Subcutaneous adipose tissue (tissue), 4 donors: ENCODE measurements around the gene RBM7. TPM values are rescaled to one million over a fixed set of nuclear protein-coding genes. Genes with fewer than 3 reads are reported as not detected.

Source experiments
- total RNA-seq, 4 donors: library from RNA; depleted of rRNA; stranded (reverse); fragments of >200 nt; gene quantifications; one replicate each; pipeline ENCODE4 v1.1.0, GENCODE V29; 2016
- TF ChIP-seq, protein P1 (sequence below): fragments of 450-650 bp; IDR thresholded peaks from one replicate; pipeline ENCODE4 v1.5.1; 2016; ENCODE audit warnings: low read depth, mild to moderate bottlenecking, control low read depth, antibody characterized with exemption, moderate library complexity

Gene RBM7
- total RNA-seq, 4 donors from 2014 or later, result 22.8 to 49.6 (median 26.1) TPM

DNA sequence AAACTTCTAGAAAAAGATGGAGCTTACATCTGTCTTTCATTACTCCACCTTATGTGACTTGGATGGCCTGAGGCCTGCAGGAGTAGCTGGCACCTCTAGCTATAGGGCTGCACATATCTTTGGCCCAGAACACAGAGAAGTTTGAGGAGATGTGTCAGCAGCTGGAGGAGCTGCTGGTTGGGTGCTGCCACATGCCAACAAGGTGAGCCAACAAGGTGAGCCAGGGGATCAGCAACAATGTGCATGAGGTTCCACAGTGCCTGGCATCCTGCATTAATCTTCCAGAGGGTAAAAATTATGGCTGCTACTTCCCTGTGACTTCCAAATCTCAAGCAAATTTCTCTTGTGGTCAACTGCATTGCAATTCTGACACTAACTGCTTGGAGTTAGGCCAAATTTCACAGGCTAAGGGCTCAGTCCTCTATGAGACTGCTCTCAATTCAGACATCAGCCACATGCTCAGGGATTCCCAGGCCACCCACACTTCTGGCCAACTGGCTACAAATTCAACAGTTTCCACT is 16.0 kb downstream of the RBM7 start:
- TF ChIP-seq, protein P1, sequence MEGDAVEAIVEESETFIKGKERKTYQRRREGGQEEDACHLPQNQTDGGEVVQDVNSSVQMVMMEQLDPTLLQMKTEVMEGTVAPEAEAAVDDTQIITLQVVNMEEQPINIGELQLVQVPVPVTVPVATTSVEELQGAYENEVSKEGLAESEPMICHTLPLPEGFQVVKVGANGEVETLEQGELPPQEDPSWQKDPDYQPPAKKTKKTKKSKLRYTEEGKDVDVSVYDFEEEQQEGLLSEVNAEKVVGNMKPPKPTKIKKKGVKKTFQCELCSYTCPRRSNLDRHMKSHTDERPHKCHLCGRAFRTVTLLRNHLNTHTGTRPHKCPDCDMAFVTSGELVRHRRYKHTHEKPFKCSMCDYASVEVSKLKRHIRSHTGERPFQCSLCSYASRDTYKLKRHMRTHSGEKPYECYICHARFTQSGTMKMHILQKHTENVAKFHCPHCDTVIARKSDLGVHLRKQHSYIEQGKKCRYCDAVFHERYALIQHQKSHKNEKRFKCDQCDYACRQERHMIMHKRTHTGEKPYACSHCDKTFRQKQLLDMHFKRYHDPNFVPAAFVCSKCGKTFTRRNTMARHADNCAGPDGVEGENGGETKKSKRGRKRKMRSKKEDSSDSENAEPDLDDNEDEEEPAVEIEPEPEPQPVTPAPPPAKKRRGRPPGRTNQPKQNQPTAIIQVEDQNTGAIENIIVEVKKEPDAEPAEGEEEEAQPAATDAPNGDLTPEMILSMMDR, result no peak

DNA sequence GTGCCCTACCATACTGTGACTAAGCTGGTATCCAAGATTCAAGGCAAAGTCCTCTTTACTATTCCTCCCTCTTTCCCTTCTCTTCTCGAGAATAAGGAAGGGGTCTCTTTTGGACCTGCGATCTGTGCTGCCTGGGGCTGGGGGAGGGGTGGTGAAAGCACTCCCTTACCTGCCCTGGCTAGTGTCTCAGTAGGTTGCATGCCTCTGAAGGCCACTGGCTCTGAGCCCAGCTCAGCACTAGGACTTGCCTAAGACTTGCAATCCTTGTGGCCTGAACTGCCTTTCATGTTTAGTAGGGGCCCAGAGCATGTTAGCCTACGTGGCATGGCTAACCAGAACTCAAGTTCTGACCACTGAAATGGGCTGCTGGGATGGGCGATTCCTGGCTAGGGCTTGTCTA is 25.8 kb downstream of the RBM7 start:
- TF ChIP-seq, protein P1, result no peak

DNA sequence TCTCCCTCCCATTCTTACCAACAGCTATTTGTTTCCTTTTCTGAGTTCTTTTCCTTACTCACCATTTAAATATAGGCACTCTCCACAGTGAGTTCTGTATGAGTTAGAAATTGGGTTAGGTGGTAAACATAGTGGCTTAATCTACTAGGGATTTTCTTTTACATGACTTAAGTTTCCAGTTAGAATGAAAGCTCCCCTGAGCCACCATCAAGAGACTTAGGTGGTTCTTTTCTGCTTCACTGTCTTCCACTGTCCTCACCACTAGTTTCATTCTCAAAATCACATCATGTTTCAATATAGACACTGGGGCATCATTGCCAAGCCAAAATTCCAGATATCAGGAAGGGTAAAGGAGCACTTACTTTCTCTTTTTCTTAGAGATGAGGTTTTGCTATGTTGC is 29.8 kb downstream of the RBM7 start:
- TF ChIP-seq, protein P1, result no peak

DNA sequence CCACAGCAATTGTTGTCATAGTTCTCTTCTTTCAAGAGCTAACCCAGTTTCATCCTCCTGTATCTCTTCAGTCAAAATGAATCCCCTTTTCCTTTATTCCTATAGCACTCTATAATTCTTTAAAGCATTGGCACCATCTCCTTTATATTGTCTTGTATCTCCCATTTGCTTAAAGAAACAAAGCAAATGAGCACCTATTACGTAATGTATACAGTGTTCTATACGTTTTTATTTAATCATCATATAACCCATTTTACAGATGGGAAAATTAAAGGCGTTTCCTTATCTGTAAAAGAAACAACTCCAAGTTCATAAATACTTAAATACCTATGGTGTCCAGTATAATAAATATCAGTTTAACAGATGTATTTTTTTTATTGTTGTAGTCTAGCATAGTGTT is 32.4 kb downstream of the RBM7 start:
- TF ChIP-seq, protein P1, result no peak

DNA sequence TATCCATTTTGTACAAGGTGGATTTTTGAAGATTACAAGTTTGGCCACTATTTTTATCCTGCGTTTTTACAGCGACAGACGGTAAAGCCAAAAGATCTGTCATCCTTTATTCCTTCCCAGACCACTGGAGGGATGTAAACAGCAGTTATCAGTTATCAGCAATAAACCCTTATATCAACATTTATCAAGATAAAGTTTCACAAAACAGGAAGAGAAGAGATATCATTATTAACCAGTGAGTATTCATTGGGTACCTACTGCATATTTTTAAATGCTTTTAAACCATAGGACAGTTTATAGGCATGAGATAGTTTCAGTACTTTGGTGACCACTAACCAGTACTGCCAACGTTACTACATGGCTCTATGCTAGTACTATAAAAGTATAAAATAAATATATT is 32.9 kb downstream of the RBM7 start:
- TF ChIP-seq, protein P1, result no peak

DNA sequence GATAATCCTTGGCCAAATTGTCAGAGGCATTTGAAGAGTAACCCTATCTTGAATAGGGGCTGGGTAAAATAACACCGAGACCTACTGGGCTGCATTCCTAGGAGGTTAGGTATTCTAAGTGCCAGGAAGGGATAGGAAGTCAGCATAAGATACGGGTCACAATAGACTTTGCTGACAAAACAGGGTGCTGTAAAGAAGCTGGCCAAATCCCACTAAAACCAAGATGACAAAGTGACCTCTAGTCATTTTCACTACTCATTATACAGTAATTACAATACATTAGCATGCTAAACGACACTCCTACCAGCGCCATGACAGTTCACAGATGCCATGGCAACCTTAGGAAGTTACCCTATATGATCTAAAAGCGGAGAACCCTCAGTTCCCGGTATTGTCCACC is 37.8 kb downstream of the RBM7 start:
- TF ChIP-seq, protein P1, result no peak

DNA sequence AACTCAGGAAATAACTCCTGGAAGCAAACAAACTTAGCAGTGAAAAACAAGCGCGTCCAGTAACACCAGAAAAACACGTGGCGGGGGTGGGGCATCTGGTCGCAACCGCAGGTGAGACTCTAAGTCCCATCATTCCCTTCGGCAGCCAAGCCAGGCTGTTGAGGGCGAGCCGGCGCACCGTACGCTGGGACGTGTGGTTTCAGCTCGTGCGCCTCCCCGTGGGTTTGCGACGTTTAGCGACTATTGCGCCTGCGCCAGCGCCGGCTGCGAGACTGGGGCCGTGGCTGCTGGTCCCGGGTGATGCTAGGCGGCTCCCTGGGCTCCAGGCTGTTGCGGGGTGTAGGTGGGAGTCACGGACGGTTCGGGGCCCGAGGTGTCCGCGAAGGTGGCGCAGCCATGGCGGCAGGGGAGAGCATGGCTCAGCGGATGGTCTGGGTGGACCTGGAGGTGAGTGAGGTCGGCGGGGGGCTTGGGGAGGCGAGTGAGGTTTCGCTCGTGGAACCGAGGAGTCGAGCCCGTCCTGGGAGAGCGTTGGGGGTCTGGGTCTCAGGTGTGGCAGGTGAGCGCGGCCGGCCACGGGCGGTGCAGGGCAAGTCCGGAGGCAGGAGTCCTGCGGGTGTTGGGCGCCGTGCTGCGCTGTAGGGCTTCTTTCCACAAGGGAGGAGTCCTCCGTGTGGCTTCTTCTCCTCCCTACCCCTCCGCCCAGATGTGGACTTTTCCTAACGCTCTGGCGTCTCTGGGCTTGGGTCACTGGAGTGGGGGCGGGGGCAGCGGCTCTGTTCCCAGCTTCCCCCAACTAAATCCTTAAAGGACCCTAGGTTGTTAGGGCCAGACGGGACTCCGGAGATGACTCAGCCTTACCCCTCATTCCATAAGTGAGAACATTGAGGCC is 39.0 kb downstream of the RBM7 start, which contains the start of gene REXO2:
TSS of gene REXO2 (plus strand) at position 239 of the 892 bp plus-strand sequence. CDS start at position 301, 62 bp downstream.
- TF ChIP-seq, protein P1, result no peak
